Ishikawa (cell line): ENCODE results near the gene DIPK2B.

Experiments
- CEBPB ChIP-seq: IDR thresholded peaks from 2 replicates; pipeline ENCODE4 v1.6.1; 2012
- CREB1 ChIP-seq: IDR thresholded peaks from 2 replicates; pipeline ENCODE4 v1.6.1; 2012; ENCODE audit warnings: low read depth
- EGR1 ChIP-seq: IDR thresholded peaks from 2 replicates; pipeline ENCODE4 v1.6.1; 2012
- EP300 ChIP-seq: IDR thresholded peaks from 2 replicates; pipeline ENCODE4 v1.6.1; 2012; ENCODE audit warnings: borderline replicate concordance
- NFIC ChIP-seq: IDR thresholded peaks from 2 replicates; pipeline ENCODE4 v1.6.1; 2012
- RAD21 ChIP-seq: IDR thresholded peaks from 2 replicates; pipeline ENCODE4 v1.6.1; 2012; ENCODE audit warnings: low read depth
- REST ChIP-seq: IDR thresholded peaks from 2 replicates; pipeline ENCODE4 v1.6.1; 2012; ENCODE audit warnings: low read depth, mild to moderate bottlenecking
- TAF1 ChIP-seq: IDR thresholded peaks from 2 replicates; pipeline ENCODE4 v1.6.1; 2012; ENCODE audit warnings: low read depth, mild to moderate bottlenecking
- TCF12 ChIP-seq: IDR thresholded peaks from 2 replicates; pipeline ENCODE4 v1.6.1; 2012; ENCODE audit warnings: low read depth
- USF1 ChIP-seq: IDR thresholded peaks from 2 replicates; pipeline ENCODE4 v1.6.1; 2012
- YY1 ChIP-seq: IDR thresholded peaks from 2 replicates; pipeline ENCODE4 v1.6.1; 2012; ENCODE audit warnings: low read depth

DIPK2B gene

GRCh38 chrX:45154033-45154360, 46.7 kb downstream of the DIPK2B start:
- TF ChIP-seq YY1 = no peak
- TF ChIP-seq CREB1 = no peak
- TF ChIP-seq EP300 = no peak
- no peak for TF ChIP-seq CEBPB
- no peak for TF ChIP-seq TAF1
- no peak for TF ChIP-seq REST
- no peak for TF ChIP-seq USF1
- no peak for TF ChIP-seq RAD21
- no peak for TF ChIP-seq EGR1
- no peak for TF ChIP-seq TCF12
- no peak for TF ChIP-seq NFIC
